HUDEP-2 (cell line): Measurements from ENCODE around the gene CSRNP3.

Experiments used
- DNase-seq, 76 experiments: peaks; one replicate each; lab custom pipeline; 2025; ENCODE audit not compliant: unreplicated experiment in 76 of 76; lab: John Stamatoyannopoulos, UW

The CSRNP3 gene

GRCh38 chr2:165467921-165468320 is 1.6 kb upstream of the CSRNP3 start:
- no peak for DNase-seq

GRCh38 chr2:165470361-165470760 is 863 bp downstream of the CSRNP3 start:
- DNase-seq: no peak

- no peak for DNase-seq
These were observed 2.0 kb downstream of the CSRNP3 start for GRCh38 chr2:165471349-165471950.

- DNase-seq: no peak
These were observed 3.4 kb downstream of the CSRNP3 start for GRCh38 chr2:165472922-165473321.

GRCh38 chr2:165474619-165475276 is 5.2 kb downstream of the CSRNP3 start:
- no peak for DNase-seq

GRCh38 chr2:165475277-165476004 is 5.9 kb downstream of the CSRNP3 start:
- DNase-seq: no peak

- no peak for DNase-seq
These were observed 10.4 kb downstream of the CSRNP3 start for GRCh38 chr2:165479856-165480255.

- no peak for DNase-seq
These were observed 25.1 kb downstream of the CSRNP3 start for GRCh38 chr2:165494573-165494972.

- no peak for DNase-seq
These were observed 28.3 kb downstream of the CSRNP3 start for GRCh38 chr2:165497659-165498317.

GRCh38 chr2:165499131-165499530 is 29.6 kb downstream of the CSRNP3 start:
- DNase-seq: no peak

- no peak for DNase-seq
These were observed 30.5 kb downstream of the CSRNP3 start for GRCh38 chr2:165500001-165500400.

GRCh38 chr2:165500816-165501215 is 31.3 kb downstream of the CSRNP3 start:
- no peak for DNase-seq

- DNase-seq: no peak
These were observed 36.0 kb downstream of the CSRNP3 start for GRCh38 chr2:165505514-165505913.

GRCh38 chr2:165508927-165509326 is 39.4 kb downstream of the CSRNP3 start:
- no peak for DNase-seq

- DNase-seq: no peak
These were observed 44.0 kb downstream of the CSRNP3 start for GRCh38 chr2:165513479-165513878.

GRCh38 chr2:165518611-165519010 is 49.1 kb downstream of the CSRNP3 start:
- no peak for DNase-seq

GRCh38 chr2:165522719-165523118 is 53.2 kb downstream of the CSRNP3 start:
- DNase-seq: no peak

GRCh38 chr2:165524720-165525119 is 55.2 kb downstream of the CSRNP3 start:
- DNase-seq: no peak

- DNase-seq: no peak
These were observed 59.2 kb downstream of the CSRNP3 start for GRCh38 chr2:165528691-165529090.

GRCh38 chr2:165529130-165529529 is 59.6 kb downstream of the CSRNP3 start:
- DNase-seq: no peak

GRCh38 chr2:165533331-165533730 is 63.8 kb downstream of the CSRNP3 start:
- DNase-seq: no peak
